ENCODE data around the gene NEUROD4.

- TF ChIP-seq CTCF (IDR thresholded peaks at IDR 0.05; ENCODE audit: poor library complexity) (no peak), EZH2 (IDR thresholded peaks at IDR 0.05; ENCODE audit: borderline replicate concordance) (no peak), EZH2phosphoT487 (IDR thresholded peaks at IDR 0.05; ENCODE audit: low read depth, severe bottlenecking, unreplicated experiment) (no peak)
Measured at GRCh38 chr12:54973556-54973955, 46.2 kb upstream of the NEUROD4 start.
